ENCODE results near the gene PACRG.
"Not testable (repeated sequence)": the region's sequence is repeated elsewhere in the genome, so short reads cannot be mapped to it uniquely, and the experiment has no call there.

PACRG gene

GRCh38 chr6:163314791-163315470 lies 587.2 kb downstream of the PACRG start:
- no peak for DNase-seq (ENCODE audit: low spot score)

- DNase-seq (ENCODE audit: low spot score), result not testable (repeated sequence)
Measured at GRCh38 chr6:163316866-163317495, 589.2 kb downstream of the PACRG start.

DNA sequence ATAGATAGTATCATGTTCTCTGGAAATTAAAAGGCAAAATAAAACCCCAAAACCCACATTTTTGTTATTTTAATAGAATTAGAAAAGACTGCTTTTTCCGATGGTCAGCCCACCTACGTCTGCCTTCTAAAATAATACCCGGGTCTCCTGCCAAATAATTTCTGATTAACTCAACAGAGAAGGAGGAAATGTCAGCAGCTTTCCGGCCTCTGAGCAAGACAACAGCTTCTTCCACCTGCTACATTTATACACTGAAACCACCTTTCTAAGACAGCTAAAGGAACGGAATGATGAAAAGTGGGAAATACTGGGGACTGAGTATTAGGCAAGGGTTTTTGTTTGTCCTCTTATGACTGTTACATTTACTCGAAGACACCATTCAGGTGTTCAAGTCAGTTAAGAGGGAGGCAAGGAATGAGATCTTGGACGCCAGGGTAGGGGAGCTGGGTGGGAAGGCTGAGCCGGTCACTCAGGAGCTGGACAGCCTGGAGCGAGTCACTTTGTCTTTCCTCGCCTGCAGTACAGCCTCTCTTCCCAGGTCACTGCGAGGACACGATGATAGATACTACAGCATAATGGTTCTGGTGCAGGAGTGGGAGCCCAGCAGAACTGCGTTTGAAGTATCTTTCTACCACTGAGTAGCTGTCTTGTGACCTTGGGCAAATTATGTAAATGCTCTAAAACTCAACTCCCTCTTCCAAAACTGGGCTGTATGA lies 590.5 kb downstream of the PACRG start:
- DNase-seq (ENCODE audit: low spot score), result no peak

- DNase-seq (ENCODE audit: low spot score), result no peak
Measured at GRCh38 chr6:163319609-163320366, 592.0 kb downstream of the PACRG start.

DNA sequence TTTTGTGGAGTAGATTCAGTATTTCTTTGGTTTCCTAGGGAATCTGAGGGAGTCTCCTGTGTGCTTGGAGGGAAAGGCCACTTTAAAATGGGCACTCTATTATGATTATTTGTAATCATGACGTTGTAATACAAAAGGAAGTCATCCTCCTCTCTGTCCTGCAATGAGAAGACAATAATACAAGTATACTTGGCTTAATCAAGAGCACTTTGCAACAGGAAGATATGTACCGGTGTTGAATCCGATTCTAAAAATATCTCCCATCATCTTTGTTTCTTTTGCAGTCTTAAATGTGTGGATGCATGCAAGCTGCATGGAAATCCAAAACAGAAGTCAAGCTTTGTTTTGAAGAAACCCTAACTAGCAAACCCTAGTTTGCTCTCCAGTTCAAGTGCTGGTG lies 592.6 kb downstream of the PACRG start:
- no peak for DNase-seq (ENCODE audit: low spot score)

GRCh38 chr6:163320804-163321203 lies 593.0 kb downstream of the PACRG start:
- no peak for DNase-seq (ENCODE audit: low spot score)

- no peak for DNase-seq (ENCODE audit: low spot score)
Measured at GRCh38 chr6:163321717-163322116, 593.9 kb downstream of the PACRG start.

DNA sequence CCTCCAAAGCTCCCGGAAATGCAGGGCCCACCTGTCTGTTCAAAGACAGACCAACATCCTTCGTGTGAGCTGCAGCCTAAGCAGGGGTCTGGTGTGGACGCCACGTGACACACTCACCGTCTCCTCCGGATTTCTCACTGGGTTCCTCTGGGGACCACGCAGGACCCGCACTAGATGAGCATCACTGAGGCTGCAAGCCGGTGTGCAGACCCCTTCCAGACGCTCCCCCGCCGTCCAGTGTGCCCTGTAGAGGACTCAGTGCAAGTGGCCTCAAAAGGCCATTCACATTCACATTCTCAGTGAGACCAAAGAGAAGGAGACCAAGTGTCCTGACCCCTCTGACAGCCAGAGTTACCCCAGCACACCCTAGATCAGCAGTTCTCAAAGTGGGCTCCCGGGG lies 595.5 kb downstream of the PACRG start:
- no peak for DNase-seq (ENCODE audit: low spot score)

GRCh38 chr6:163323705-163324104 lies 595.9 kb downstream of the PACRG start:
- DNase-seq (ENCODE audit: low spot score), result no peak

DNA sequence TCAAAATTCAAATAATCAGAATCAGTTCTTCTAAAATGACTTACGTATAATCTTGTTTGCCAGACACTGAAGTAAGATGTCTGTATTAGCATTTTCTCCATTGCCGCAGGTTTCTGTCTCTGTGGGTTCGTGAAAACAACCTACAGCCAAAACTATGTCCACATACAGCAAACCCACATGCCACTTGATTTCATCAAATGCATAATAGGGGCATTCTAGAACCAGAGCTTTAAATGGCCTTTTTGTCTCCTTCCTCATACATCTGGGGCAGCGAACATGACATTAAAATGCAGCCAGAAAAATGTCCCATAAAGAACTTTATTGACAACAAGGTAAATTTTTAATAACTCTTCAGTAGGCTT lies 596.5 kb downstream of the PACRG start:
- no peak for DNase-seq (ENCODE audit: low spot score)

GRCh38 chr6:163324688-163325389 lies 597.1 kb downstream of the PACRG start:
- peak; percentile 13 for DNase-seq (ENCODE audit: low spot score)

DNA sequence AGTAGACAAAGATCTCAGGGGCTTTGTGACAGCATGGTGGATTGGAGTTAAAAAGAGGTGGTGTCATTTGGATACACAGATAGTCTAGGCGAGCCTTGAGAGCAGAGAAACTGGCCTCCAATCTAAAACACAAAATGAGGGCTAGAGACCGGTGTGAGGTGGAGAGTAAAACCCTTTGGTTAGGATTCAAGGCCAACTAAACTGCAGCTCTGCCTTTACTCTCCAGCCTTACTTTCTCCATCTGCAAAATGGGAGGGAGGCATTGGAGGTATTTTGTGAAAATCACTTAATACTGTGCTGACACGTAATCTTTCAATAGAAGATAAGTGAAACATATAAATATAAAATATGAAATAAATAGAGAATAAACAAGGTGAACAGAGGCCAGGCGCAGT lies 597.6 kb downstream of the PACRG start:
- DNase-seq (ENCODE audit: low spot score), result no peak

DNA sequence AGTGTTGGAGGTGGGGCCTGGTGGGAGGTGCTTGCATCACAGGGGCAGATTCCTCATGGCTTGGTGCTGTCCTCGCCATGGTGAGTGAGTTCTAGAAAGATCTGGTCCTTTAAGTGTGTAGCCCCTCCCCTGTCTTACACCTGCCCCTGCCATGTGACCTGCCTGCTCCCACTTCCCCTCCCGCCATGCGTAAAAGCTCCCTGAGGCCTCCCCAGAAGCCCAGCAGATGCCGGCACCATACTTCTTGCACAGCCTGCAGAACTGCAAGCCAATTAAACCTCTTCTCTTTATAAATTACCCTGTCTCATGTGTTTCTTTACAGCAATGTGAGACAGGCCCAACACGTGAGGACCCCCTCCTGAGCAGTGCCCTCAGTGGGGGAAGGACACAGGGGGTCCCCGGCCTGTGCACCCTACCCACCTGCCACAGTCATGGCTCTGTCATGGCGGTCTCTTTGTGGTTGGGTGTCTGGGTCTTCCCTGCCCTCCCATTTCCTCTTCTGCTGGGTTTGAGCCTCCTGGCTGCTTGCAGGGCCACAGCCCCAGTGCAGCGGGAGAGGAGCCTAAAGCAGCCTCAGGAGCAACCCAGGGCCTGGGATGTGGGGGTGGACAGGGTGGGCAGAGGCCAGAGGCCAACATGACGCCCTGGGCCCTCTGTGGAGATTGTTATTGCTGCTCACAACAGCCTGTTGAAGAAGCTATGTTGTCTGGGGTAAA lies 599.5 kb downstream of the PACRG start:
- no peak for DNase-seq (ENCODE audit: low spot score)

- no peak for DNase-seq (ENCODE audit: low spot score)
Measured at GRCh38 chr6:163327921-163328320, 600.1 kb downstream of the PACRG start.

DNA sequence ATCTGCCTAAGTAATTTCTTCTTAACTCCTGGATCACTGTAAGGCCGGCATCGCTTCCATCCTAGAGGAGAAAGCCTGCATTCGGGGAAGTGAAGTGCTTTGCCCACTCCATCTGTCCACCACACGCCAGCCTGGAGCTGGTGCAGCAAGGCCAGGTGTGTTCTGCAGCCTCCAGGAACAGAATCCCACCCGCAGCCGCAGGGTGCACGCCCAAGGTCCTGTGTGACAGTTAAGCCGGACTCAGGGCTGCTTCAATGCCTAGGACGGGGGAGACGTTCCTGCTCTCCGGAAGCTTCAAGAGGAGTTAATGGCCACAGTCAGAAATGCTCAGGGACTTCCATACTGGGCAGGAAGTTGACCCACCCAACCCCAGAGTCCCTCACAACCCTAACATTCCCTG lies 600.6 kb downstream of the PACRG start:
- no peak for DNase-seq (ENCODE audit: low spot score)

GRCh38 chr6:163329991-163330390 lies 602.2 kb downstream of the PACRG start:
- no peak for DNase-seq (ENCODE audit: low spot score)

DNA sequence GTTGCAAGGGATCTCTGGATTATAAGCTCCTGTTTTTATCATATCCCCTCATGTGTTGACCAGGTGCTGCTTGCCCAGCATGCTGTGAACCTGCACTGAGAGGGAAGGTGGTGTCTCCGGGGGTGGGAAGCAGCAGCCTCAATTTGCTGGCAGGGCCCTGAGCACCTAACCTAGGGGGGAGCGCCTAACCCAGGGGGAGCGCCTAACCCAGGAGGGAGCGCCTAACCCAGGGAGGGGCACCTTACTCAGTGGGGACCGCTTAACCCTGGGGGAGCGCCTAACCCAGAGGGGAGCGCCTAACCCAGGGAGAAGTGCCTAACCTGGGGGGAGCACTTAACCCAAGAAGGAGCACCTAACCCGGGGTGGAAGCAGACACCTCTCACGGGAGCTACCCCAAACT lies 603.5 kb downstream of the PACRG start:
- DNase-seq (ENCODE audit: low spot score), result no peak

DNA sequence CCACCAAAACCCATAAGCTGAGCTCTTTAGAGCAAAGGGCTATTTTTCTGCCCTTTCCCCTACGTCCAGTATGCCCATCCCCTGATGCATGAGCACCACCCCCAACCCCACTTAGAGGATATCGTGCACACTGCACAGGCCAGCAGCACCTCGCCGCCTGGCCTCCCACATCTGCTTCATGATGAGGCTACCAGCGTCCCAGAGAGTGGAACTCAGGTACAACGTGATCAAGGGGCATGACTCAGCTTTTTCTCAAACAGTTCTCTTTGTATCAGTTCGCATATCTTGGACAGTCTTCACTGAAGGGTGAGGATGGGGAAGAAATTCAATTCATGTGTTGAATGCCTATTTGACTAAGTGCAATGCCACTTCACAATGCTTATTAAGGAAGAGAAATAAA lies 604.8 kb downstream of the PACRG start:
- no peak for DNase-seq (ENCODE audit: low spot score)

DNA sequence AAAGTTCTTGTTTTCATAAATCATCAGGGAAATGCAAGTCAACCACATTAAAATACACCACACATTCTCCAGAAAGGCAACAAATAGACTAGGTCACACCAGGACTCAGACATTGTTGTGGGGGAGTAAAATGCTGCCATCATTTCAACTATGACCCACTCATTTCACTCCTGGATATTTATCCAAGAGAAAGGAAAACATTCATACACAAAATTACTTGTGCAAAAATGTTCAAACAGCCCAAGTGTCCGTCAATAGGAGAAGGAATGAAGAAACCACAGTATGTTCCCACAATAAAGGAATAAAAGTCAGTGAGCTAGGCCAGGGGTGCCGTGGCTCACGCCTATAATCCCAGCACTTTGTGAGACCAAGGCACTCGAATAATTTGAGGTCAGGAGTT lies 605.3 kb downstream of the PACRG start:
- DNase-seq (ENCODE audit: low spot score), result no peak

DNA sequence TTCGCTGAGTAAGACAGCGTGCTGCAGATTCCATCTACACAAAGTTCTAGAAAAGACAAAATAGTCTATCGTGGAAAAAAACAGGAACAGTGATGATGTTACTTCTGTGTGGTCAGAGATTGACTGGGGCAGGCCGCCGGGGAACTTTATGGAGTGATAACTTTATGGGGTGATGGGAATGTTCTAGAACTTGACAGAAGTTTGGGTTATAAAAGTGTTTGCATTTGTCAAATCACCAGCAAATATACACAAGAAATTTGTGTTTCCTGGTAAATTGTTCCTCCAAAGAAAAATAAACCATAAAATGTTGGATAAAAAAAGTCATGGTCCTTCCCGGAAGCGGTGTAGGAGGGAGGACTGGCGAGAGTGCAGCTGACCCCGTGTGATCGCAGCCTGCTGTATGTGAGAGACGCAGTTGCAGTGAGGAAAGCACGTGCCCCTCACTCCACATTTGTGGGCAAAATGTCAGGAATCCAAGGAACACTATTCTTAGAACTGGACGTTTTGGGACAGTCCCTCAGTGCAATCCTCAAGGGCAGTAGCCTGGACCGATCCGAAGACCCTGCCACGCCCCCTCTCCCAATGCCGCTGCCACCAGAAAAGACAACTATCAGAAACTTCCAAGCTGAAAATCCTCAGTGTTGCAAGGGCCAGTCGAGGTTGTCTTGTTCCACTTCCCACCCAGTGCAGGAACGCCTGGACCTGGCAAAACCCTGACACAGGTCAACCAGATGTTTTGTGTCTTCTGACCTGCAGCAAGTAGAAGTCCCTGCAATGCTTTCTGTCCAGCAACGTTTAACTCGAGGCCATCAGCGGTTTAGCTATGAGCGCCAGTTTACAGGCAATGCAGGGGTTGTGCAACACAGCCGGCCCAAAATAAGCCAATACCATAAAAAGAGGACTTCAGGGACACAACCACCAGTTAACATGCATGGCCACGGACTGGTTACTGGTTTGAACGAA lies 606.2 kb downstream of the PACRG start:
- no peak for DNase-seq (ENCODE audit: low spot score)

All from SW480 (cell line).